HFF-Myc (cell line): ENCODE results near the gene PPP2R1A.
"Not testable (repeated sequence)": the region's sequence is repeated elsewhere in the genome, so short reads cannot be mapped to it uniquely, and the experiment has no call there.

Experiments
- DNase-seq: peaks from one replicate; pipeline ENCODE4 v3.0.0-alpha.2; 2011; ENCODE audit warnings: low read depth; ENCODE audit errors: extremely low read depth
- H3K4me3 ChIP-seq: replicated peaks from 2 replicates; pipeline ENCODE4 v1.5.1; 2011; ENCODE audit warnings: low read depth, mild to moderate bottlenecking, control low read depth, low read length
- CTCF ChIP-seq: IDR thresholded peaks from 2 replicates; pipeline ENCODE4 v1.5.1; 2012; ENCODE audit warnings: mild to moderate bottlenecking, low read depth, low read length, control low read depth; ENCODE audit errors: missing control alignments

Gene PPP2R1A

GRCh38 chr19:52237197-52237596 is 47.3 kb downstream of the PPP2R1A start:
- TF ChIP-seq CTCF: no peak
- no peak overlapping the region for H3K4me3 ChIP-seq
- no peak for DNase-seq

- no peak overlapping the region for H3K4me3 ChIP-seq
- peak; percentile 36 for DNase-seq
- TF ChIP-seq CTCF: peak; percentile 82
Measured at GRCh38 chr19:52237771-52238400, 48.0 kb downstream of the PPP2R1A start.

- DNase-seq: no peak
- H3K4me3 ChIP-seq: no peak overlapping the region
- no peak for TF ChIP-seq CTCF
Measured at GRCh38 chr19:52244021-52244420, 54.2 kb downstream of the PPP2R1A start.

- TF ChIP-seq CTCF: peak; percentile 15
- no peak overlapping the region for H3K4me3 ChIP-seq
- no peak for DNase-seq
Measured at GRCh38 chr19:52248241-52248640, 58.4 kb downstream of the PPP2R1A start.

GRCh38 chr19:52258426-52258825 is 68.6 kb downstream of the PPP2R1A start:
- TF ChIP-seq CTCF: no peak
- DNase-seq: no peak
- H3K4me3 ChIP-seq: no peak overlapping the region

- not testable (repeated sequence) for DNase-seq
Measured at GRCh38 chr19:52265556-52265955, 75.7 kb downstream of the PPP2R1A start.

GRCh38 chr19:52269338-52270261 is 79.7 kb downstream of the PPP2R1A start, which contains the start of gene ZNF766:
Gene ZNF766 (plus strand): TSS chr19:52269587. CDS start chr19:52269614, 27 bp downstream.
- no peak for TF ChIP-seq CTCF
- peak; percentile 76 for DNase-seq
- peak within 1 kb of the TSS; percentile 89 for H3K4me3 ChIP-seq

More at GRCh38 chr19:52265556-52265955, 75.7 kb downstream of the PPP2R1A start:
- not testable (repeated sequence) for H3K4me3 ChIP-seq
